ENCODE data around the gene CNTNAP2. TPM values are rescaled to one million over a fixed set of nuclear protein-coding genes. Genes with fewer than 3 reads are reported as not detected.

Gene CNTNAP2
- total and polyA plus RNA-seq, 4 donors, result 0.14 to 2.3 (median 1.1) TPM

DNA sequence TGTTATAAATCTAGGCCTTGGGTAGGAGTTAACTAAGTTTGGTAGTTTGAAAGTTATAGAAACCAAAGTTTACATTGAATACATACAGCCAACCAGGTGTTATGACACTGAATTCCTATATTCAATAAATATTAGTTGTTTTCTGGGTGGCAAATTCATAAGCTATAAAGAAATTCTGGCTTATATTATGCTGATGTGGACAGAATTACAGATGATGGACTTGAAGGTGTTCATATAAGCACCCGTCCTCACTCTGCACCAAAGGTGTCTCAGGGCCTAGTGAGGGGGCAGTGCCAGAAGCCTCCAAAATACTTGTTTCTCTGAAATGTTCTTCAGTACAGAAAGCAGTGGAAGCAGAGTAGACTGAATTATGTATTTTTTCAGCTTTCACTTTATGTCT, 973.0 kb downstream of the CNTNAP2 start:
- Histone ChIP-seq H3K9ac (ENCODE audit: low read depth in 1 of 2, low read length in 2 of 2) (no peak overlapping the region), H3K4me1 (ENCODE audit: control insufficient read depth in 4 of 4, insufficient read depth in 4 of 4, low read length in 3 of 4) (no peaks in the 10 kb centered on the region), H3K27me3 (ENCODE audit: control insufficient read depth in 4 of 4, insufficient read depth in 4 of 4, low read length in 3 of 4) (no peaks in the 10 kb centered on the region), H3K9me3 (ENCODE audit: control insufficient read depth in 4 of 4, low read length in 3 of 4) (peaks cover 0 to 4% (median under 1%) of the 10 kb centered on the region in 4 donors), H3K27ac (ENCODE audit: low read depth in 1 of 2, low read length in 2 of 2) (no peak overlapping the region), H3K36me3 (ENCODE audit: control insufficient read depth in 4 of 4, insufficient read depth in 3 of 4, low read depth in 1 of 4, low read length in 3 of 4) (no peaks in the 10 kb centered on the region), H3K4me3 (ENCODE audit: low read depth in 1 of 3, low read length in 3 of 3) (no peak overlapping the region)
- TF ChIP-seq, protein P1, sequence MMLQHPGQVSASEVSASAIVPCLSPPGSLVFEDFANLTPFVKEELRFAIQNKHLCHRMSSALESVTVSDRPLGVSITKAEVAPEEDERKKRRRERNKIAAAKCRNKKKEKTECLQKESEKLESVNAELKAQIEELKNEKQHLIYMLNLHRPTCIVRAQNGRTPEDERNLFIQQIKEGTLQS (IDR thresholded peaks at IDR 0.05), result no peak
- TF ChIP-seq JUND (IDR thresholded peaks at IDR 0.05), result no peak
- DNase-seq (ENCODE audit: low spot score), result no peak
- 84% methylated on average over 1 of the region's 1 CpG for WGBS

DNA sequence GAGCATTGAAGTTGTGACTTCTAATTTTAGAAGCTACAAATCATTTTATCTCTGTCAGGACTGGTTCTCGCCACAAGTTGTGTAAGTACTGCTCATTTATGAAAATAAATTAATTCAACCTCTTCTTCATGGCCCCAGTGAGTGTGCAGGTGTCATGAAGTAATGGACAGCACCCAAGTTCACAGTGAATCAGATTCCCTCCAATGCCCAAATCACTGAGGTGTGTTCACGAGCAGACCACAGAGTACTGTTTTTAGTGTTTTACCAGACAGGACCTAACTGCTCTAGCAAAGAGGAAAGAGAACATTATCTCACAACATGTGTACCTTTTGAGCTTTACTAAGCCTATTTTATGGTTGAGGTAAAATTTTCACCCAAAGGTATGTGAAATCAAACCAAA, 980.0 kb downstream of the CNTNAP2 start:
- Histone ChIP-seq H3K27ac (ENCODE audit: low read depth in 1 of 2, low read length in 2 of 2) (no peak overlapping the region), H3K9ac (ENCODE audit: low read depth in 1 of 2, low read length in 2 of 2) (no peak overlapping the region)

GRCh38 chr7:147103224-147103623, 986.6 kb downstream of the CNTNAP2 start:
- TF ChIP-seq, protein P2, sequence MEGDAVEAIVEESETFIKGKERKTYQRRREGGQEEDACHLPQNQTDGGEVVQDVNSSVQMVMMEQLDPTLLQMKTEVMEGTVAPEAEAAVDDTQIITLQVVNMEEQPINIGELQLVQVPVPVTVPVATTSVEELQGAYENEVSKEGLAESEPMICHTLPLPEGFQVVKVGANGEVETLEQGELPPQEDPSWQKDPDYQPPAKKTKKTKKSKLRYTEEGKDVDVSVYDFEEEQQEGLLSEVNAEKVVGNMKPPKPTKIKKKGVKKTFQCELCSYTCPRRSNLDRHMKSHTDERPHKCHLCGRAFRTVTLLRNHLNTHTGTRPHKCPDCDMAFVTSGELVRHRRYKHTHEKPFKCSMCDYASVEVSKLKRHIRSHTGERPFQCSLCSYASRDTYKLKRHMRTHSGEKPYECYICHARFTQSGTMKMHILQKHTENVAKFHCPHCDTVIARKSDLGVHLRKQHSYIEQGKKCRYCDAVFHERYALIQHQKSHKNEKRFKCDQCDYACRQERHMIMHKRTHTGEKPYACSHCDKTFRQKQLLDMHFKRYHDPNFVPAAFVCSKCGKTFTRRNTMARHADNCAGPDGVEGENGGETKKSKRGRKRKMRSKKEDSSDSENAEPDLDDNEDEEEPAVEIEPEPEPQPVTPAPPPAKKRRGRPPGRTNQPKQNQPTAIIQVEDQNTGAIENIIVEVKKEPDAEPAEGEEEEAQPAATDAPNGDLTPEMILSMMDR (IDR thresholded peaks at IDR 0.05; ENCODE audit: low read depth, low read length, missing input control), result no peak
- TF ChIP-seq YY1 (IDR thresholded peaks at IDR 0.05), result no peak
- TF ChIP-seq EGR1 (IDR thresholded peaks at IDR 0.05; ENCODE audit: low read depth in 2 of 2), result no peak
- TF ChIP-seq TAF1 (conservative IDR thresholded peaks at IDR 0.05), result no peak
- TF ChIP-seq RAD21 (IDR thresholded peaks at IDR 0.05), result no peak
- TF ChIP-seq, protein P3, sequence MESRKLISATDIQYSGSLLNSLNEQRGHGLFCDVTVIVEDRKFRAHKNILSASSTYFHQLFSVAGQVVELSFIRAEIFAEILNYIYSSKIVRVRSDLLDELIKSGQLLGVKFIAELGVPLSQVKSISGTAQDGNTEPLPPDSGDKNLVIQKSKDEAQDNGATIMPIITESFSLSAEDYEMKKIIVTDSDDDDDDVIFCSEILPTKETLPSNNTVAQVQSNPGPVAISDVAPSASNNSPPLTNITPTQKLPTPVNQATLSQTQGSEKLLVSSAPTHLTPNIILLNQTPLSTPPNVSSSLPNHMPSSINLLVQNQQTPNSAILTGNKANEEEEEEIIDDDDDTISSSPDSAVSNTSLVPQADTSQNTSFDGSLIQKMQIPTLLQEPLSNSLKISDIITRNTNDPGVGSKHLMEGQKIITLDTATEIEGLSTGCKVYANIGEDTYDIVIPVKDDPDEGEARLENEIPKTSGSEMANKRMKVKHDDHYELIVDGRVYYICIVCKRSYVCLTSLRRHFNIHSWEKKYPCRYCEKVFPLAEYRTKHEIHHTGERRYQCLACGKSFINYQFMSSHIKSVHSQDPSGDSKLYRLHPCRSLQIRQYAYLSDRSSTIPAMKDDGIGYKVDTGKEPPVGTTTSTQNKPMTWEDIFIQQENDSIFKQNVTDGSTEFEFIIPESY (IDR thresholded peaks at IDR 0.05), result no peak
- TF ChIP-seq MAX (IDR thresholded peaks at IDR 0.05), result no peak
- no peak for TF ChIP-seq JUND (IDR thresholded peaks at IDR 0.05)
- TF ChIP-seq GABPA (IDR thresholded peaks at IDR 0.05 in 1 of 2, conservative IDR thresholded peaks at IDR 0.05 in 1 of 2), result no peak
- no peak for TF ChIP-seq REST (IDR thresholded peaks at IDR 0.05)
- no peak for TF ChIP-seq NR2F2 (IDR thresholded peaks at IDR 0.05)
- no peak for TF ChIP-seq SP1 (IDR thresholded peaks at IDR 0.05)
- TF ChIP-seq, protein P1 (IDR thresholded peaks at IDR 0.05), result no peak
- TF ChIP-seq FOXA2 (IDR thresholded peaks at IDR 0.05), result no peak
- TF ChIP-seq HNF4G (IDR thresholded peaks at IDR 0.05), result no peak
- no peak for DNase-seq (ENCODE audit: low spot score)
- H3K9ac ChIP-seq (ENCODE audit: low read depth in 1 of 2, low read length in 2 of 2), result no peak overlapping the region

More for the DNA sequence above, 980.0 kb downstream of the CNTNAP2 start:
- peaks cover 0 to 4% (median under 1%) of the 10 kb centered on the region in 4 donors for H3K9me3 ChIP-seq (ENCODE audit: control insufficient read depth in 4 of 4, low read length in 3 of 4)
- TF ChIP-seq JUND (IDR thresholded peaks at IDR 0.05), result no peak
- TF ChIP-seq FOXA2 (IDR thresholded peaks at IDR 0.05), result no peak
- TF ChIP-seq, protein P1 (IDR thresholded peaks at IDR 0.05), result no peak
- no peak for TF ChIP-seq FOXA1 (IDR thresholded peaks at IDR 0.05)
- TF ChIP-seq RAD21 (IDR thresholded peaks at IDR 0.05), result no peak
- no peak for DNase-seq (ENCODE audit: low spot score)
- 59% methylated on average over 2 of the region's 2 CpGs for WGBS
- H3K27me3 ChIP-seq (ENCODE audit: control insufficient read depth in 4 of 4, insufficient read depth in 4 of 4, low read length in 3 of 4), result peaks cover 0 to 2% (median 0%) of the 10 kb centered on the region in 4 donors
- no peak overlapping the region for H3K4me3 ChIP-seq (ENCODE audit: low read depth in 1 of 3, low read length in 3 of 3)
- no peaks in the 10 kb centered on the region for H3K36me3 ChIP-seq (ENCODE audit: control insufficient read depth in 4 of 4, insufficient read depth in 3 of 4, low read depth in 1 of 4, low read length in 3 of 4)
- H3K4me1 ChIP-seq (ENCODE audit: control insufficient read depth in 4 of 4, insufficient read depth in 4 of 4, low read length in 3 of 4), result no peaks in the 10 kb centered on the region

More at GRCh38 chr7:147103224-147103623, 986.6 kb downstream of the CNTNAP2 start:
- H3K27me3 ChIP-seq (ENCODE audit: control insufficient read depth in 4 of 4, insufficient read depth in 4 of 4, low read length in 3 of 4), result peaks cover 0 to 2% (median 0%) of the 10 kb centered on the region in 4 donors
- H3K4me3 ChIP-seq (ENCODE audit: low read depth in 1 of 3, low read length in 3 of 3), result no peak overlapping the region
- no peaks in the 10 kb centered on the region for H3K4me1 ChIP-seq (ENCODE audit: control insufficient read depth in 4 of 4, insufficient read depth in 4 of 4, low read length in 3 of 4)
- no peak overlapping the region for H3K27ac ChIP-seq (ENCODE audit: low read depth in 1 of 2, low read length in 2 of 2)
- no peaks in the 10 kb centered on the region for H3K36me3 ChIP-seq (ENCODE audit: control insufficient read depth in 4 of 4, insufficient read depth in 3 of 4, low read depth in 1 of 4, low read length in 3 of 4)
- 35% methylated on average over 2 of the region's 2 CpGs for WGBS
- no peaks in the 10 kb centered on the region for H3K9me3 ChIP-seq (ENCODE audit: control insufficient read depth in 4 of 4, low read length in 3 of 4)
